ENCODE measurements around the gene TAF5L.
A peak's percentile ranks its signal among the peaks of the same experiment; 100 is the strongest.
"Not testable (repeated sequence)": the region's sequence is repeated elsewhere in the genome, so short reads cannot be mapped to it uniquely, and the experiment has no call there.

TAF5L gene

GRCh38 chr1:229642970-229643369 is 17.0 kb upstream of the TAF5L start:
- DNase-seq (ENCODE audit: low read depth in 4 of 4, low spot score in 1 of 4) = no peak

GRCh38 chr1:229642376-229642775 is 16.5 kb upstream of the TAF5L start:
- DNase-seq (ENCODE audit: low read depth in 4 of 4, low spot score in 1 of 4) = no peak

GRCh38 chr1:229641306-229641705 is 15.4 kb upstream of the TAF5L start:
- DNase-seq (ENCODE audit: low read depth in 4 of 4, low spot score in 1 of 4) = no peak

- no peak for DNase-seq (ENCODE audit: low read depth in 4 of 4, low spot score in 1 of 4)
These were observed 14.5 kb upstream of the TAF5L start for GRCh38 chr1:229640455-229640854.

- DNase-seq (ENCODE audit: low read depth in 4 of 4, low spot score in 1 of 4) = no peak
These were observed 11.8 kb upstream of the TAF5L start for GRCh38 chr1:229637746-229638145.

- DNase-seq (ENCODE audit: low read depth in 4 of 4, low spot score in 1 of 4) = no peak
These were observed 10.1 kb upstream of the TAF5L start for GRCh38 chr1:229636042-229636441.

GRCh38 chr1:229631966-229632365 is 6.0 kb upstream of the TAF5L start:
- no peak for DNase-seq (ENCODE audit: low read depth in 4 of 4, low spot score in 1 of 4)

- DNase-seq (ENCODE audit: low read depth in 4 of 4, low spot score in 1 of 4) = no peak
These were observed 5.2 kb upstream of the TAF5L start for GRCh38 chr1:229631148-229631547.

- DNase-seq (ENCODE audit: low read depth in 4 of 4, low spot score in 1 of 4) = no peak
These were observed 3.3 kb upstream of the TAF5L start for GRCh38 chr1:229629261-229629660.

GRCh38 chr1:229627003-229627402 is 1.1 kb upstream of the TAF5L start:
- DNase-seq (ENCODE audit: low read depth in 4 of 4, low spot score in 1 of 4) = no peak

GRCh38 chr1:229625071-229625914 is 629 bp downstream of the TAF5L start:
- DNase-seq (ENCODE audit: low read depth in 4 of 4, low spot score in 1 of 4) = peak; percentile 13 to 42 (median 36)

- no peak for DNase-seq (ENCODE audit: low read depth in 4 of 4, low spot score in 1 of 4)
These were observed 1.3 kb downstream of the TAF5L start for GRCh38 chr1:229624521-229625070.

- DNase-seq (ENCODE audit: low read depth in 4 of 4, low spot score in 1 of 4) = no peak
These were observed 2.1 kb downstream of the TAF5L start for GRCh38 chr1:229623838-229624237.

- no peak for DNase-seq (ENCODE audit: low read depth in 4 of 4, low spot score in 1 of 4)
These were observed 2.7 kb downstream of the TAF5L start for GRCh38 chr1:229623225-229623624.

- not testable (repeated sequence) for DNase-seq (ENCODE audit: low read depth in 4 of 4, low spot score in 1 of 4)
These were observed 3.2 kb downstream of the TAF5L start for GRCh38 chr1:229622641-229623120.

- no peak for DNase-seq (ENCODE audit: low read depth in 4 of 4, low spot score in 1 of 4)
These were observed 4.3 kb downstream of the TAF5L start for GRCh38 chr1:229621663-229622062.

- DNase-seq (ENCODE audit: low read depth in 4 of 4, low spot score in 1 of 4) = no peak
These were observed 5.0 kb downstream of the TAF5L start for GRCh38 chr1:229620876-229621275.

- DNase-seq (ENCODE audit: low read depth in 4 of 4, low spot score in 1 of 4) = no peak
These were observed 6.3 kb downstream of the TAF5L start for GRCh38 chr1:229619614-229620013.

- no peak for DNase-seq (ENCODE audit: low read depth in 4 of 4, low spot score in 1 of 4)
These were observed 6.9 kb downstream of the TAF5L start for GRCh38 chr1:229619002-229619401.

- no peak for DNase-seq (ENCODE audit: low read depth in 4 of 4, low spot score in 1 of 4)
These were observed 8.4 kb downstream of the TAF5L start for GRCh38 chr1:229617351-229618100.

- DNase-seq (ENCODE audit: low read depth in 4 of 4, low spot score in 1 of 4) = no peak
These were observed 11.2 kb downstream of the TAF5L start for GRCh38 chr1:229614701-229615100.

- no peak for DNase-seq (ENCODE audit: low read depth in 4 of 4, low spot score in 1 of 4)
These were observed 12.0 kb downstream of the TAF5L start for GRCh38 chr1:229613938-229614337.
